Measurements from ENCODE around the gene CPLANE1. TPM values are rescaled to one million over a fixed set of nuclear protein-coding genes. Genes with fewer than 3 reads are reported as not detected.
A peak's percentile ranks its signal among the peaks of the same experiment; 100 is the strongest.

CPLANE1 gene
- total RNA-seq, 1 donor from 2014 or later, result 14.0 TPM

GRCh38 chr5:37214550-37214949 lies 34.6 kb downstream of the CPLANE1 start:
- Histone ChIP-seq H3K4me3 (ENCODE audit: low read depth, low read length) (no peak overlapping the region), H3K27me3 (ENCODE audit: control insufficient read depth, insufficient read depth, low read length) (no peaks in the 10 kb centered on the region), H3K36me3 (ENCODE audit: control insufficient read depth, insufficient read depth, low read length) (no peaks in the 10 kb centered on the region)
- no peak for TF ChIP-seq CTCF (IDR thresholded peaks at IDR 0.05; ENCODE audit: insufficient read depth, low read length, poor library complexity, severe bottlenecking)
- no peak for DNase-seq (ENCODE audit: low read depth)

GRCh38 chr5:37212096-37212495 lies 37.1 kb downstream of the CPLANE1 start:
- H3K27me3 ChIP-seq (ENCODE audit: control insufficient read depth, insufficient read depth, low read length), result no peaks in the 10 kb centered on the region
- H3K36me3 ChIP-seq (ENCODE audit: control insufficient read depth, insufficient read depth, low read length), result no peaks in the 10 kb centered on the region
- no peak for DNase-seq (ENCODE audit: low read depth)
- no peak overlapping the region for H3K4me3 ChIP-seq (ENCODE audit: low read depth, low read length)
- no peak for TF ChIP-seq CTCF (IDR thresholded peaks at IDR 0.05; ENCODE audit: insufficient read depth, low read length, poor library complexity, severe bottlenecking)

GRCh38 chr5:37211661-37212060 lies 37.5 kb downstream of the CPLANE1 start:
- no peak for DNase-seq (ENCODE audit: low read depth)
- H3K4me3 ChIP-seq (ENCODE audit: low read depth, low read length), result no peak overlapping the region
- H3K27me3 ChIP-seq (ENCODE audit: control insufficient read depth, insufficient read depth, low read length), result no peaks in the 10 kb centered on the region
- H3K36me3 ChIP-seq (ENCODE audit: control insufficient read depth, insufficient read depth, low read length), result no peaks in the 10 kb centered on the region
- no peak for TF ChIP-seq CTCF (IDR thresholded peaks at IDR 0.05; ENCODE audit: insufficient read depth, low read length, poor library complexity, severe bottlenecking)

DNA sequence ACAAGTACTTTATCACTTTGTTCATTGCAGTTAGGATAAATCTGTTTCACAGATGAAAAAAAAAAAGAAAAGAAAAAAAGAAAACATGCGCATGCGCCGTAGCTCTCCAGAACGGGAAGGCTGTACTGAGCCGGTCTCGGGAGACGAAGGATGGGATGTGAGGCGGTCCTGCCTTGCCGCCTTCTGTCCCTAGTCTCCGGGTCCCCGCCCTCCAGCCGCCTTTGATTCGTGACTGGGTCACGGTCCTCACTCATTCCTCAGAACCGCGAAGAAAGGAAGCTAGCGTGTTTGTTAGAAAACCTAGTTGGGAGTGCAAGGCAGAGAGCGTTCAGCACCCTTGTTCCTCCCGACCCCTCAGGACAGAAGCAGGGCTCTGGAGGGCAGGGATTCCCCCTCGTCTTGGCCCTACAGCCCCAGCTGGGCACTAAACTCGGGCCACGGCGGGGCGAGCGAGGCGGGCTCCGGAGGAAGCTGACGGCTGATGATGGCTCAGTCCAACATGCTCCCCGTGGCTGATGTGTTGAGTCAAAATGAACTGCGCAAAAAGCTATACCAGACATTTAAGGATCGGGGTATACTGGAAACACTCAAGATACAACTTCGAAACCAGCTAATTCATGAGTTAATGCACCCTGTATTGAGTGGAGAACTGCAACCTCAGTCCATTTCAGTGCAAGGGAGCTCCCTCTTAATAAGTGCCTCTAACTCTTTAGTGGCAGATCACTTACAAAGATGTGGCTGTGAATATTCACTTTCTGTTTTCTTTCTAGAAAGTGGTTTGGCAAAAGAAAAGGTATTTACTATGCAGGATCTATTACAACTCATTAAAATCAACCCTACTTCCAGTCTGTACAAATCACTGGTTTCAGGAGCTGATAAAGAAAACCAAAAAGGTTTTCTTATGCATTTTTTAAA lies 40.0 kb downstream of the CPLANE1 start:
- H3K4me3 ChIP-seq (ENCODE audit: low read depth, low read length), result peak overlapping the region; percentile 23
- H3K27me3 ChIP-seq (ENCODE audit: control insufficient read depth, insufficient read depth, low read length), result no peaks in the 10 kb centered on the region
- DNase-seq (ENCODE audit: low read depth), result no peak
- H3K36me3 ChIP-seq (ENCODE audit: control insufficient read depth, insufficient read depth, low read length), result no peaks in the 10 kb centered on the region
- TF ChIP-seq CTCF (IDR thresholded peaks at IDR 0.05; ENCODE audit: insufficient read depth, low read length, poor library complexity, severe bottlenecking), result no peak

GRCh38 chr5:37207802-37208201 lies 41.4 kb downstream of the CPLANE1 start:
- DNase-seq (ENCODE audit: low read depth), result no peak
- Histone ChIP-seq H3K36me3 (ENCODE audit: control insufficient read depth, insufficient read depth, low read length) (no peaks in the 10 kb centered on the region), H3K27me3 (ENCODE audit: control insufficient read depth, insufficient read depth, low read length) (no peaks in the 10 kb centered on the region), H3K4me3 (ENCODE audit: low read depth, low read length) (no peak overlapping the region)
- no peak for TF ChIP-seq CTCF (IDR thresholded peaks at IDR 0.05; ENCODE audit: insufficient read depth, low read length, poor library complexity, severe bottlenecking)

DNA sequence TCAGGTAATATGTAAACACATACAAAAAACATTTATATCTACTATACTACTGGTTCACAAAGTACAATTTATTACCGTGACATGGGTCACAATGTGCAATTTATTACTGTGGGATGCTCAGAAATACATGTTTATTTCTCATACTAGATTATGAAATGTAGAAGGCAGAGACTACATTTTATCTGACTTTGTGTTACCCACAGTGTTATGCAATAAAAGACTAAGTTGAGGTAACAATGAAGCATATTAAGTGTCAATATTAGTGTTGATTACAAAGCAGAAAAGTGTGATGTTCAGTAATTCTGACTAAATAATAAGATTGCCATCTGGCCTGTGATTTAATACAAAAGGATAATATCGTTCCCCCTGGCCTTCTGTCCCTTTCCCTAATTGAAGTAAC lies 42.4 kb downstream of the CPLANE1 start:
- Histone ChIP-seq H3K4me3 (ENCODE audit: low read depth, low read length) (no peak overlapping the region), H3K27me3 (ENCODE audit: control insufficient read depth, insufficient read depth, low read length) (no peaks in the 10 kb centered on the region), H3K36me3 (ENCODE audit: control insufficient read depth, insufficient read depth, low read length) (no peaks in the 10 kb centered on the region)
- no peak for TF ChIP-seq CTCF (IDR thresholded peaks at IDR 0.05; ENCODE audit: insufficient read depth, low read length, poor library complexity, severe bottlenecking)
- DNase-seq (ENCODE audit: low read depth), result no peak

Measured in kidney epithelial cell (primary cell).